GM12891 (cell line): ENCODE measurements around the gene PPIL4.

Experiments
- POLR2A ChIP-seq: IDR thresholded peaks from 2 replicates; pipeline ENCODE4 v1.6.1; 2011; ENCODE audit warnings: low read depth, low read length, control low read depth
- POLR2AphosphoS5 ChIP-seq: IDR thresholded peaks from 2 replicates; pipeline ENCODE4 v1.6.1; 2011; ENCODE audit warnings: low read depth, low read length, control low read depth
- TAF1 ChIP-seq: IDR thresholded peaks from 2 replicates; pipeline ENCODE4 v1.6.1; 2011; ENCODE audit warnings: low read depth, low read length, control low read depth

DNA sequence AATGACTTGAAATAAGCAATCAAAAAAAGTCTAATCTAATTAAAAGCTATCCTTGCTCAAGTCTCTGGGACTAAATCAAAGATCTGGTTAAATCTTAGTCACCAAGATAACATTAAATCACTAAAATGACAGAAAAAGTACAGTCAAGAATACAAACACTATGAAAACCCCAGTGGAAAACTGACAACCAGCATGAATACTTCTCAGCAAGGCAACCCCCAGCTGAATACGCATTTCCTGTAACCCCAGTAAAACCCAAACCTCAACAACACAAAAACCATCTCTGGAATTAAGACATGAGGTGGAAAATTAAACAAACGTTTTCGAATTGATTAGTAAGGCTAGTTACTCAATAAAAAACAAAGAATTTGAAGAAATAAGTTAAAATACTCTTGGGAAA is 37.4 kb downstream of the PPIL4 start:
- TF ChIP-seq POLR2AphosphoS5 (no peak), POLR2A (no peak), TAF1 (no peak)
